Measurements from ENCODE around the gene DOCK10.

DOCK10 gene

DNA sequence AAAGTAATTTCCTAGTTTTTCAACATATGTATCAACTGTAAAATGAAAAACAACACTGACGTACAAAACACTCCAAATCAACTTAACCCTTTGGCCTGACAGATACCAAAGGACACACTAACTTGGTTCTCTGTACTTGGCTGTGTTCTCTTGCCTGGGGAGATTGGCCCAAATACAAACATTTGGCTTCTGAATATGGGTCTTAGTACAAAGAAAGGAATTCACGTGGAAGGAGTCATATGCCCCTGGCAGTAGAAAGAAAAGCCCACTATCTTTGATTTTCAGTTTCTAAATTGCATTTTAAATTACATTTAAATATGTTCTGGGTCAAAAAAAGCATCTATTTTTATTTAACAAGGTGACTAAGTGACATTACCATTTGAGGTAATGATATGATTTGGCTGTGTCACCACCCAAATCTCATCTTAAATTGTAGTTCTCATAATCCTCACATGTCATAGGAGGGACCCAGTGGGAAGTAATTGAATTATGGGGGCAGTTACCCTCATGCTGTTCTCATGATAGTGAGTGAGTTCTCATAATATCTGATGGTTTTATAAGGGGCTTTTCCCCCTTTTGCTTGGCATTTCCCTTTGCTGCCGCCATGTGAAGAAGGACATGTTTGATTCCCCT, 172.6 kb downstream of the DOCK10 start:
- DNase-seq: no peak

DNA sequence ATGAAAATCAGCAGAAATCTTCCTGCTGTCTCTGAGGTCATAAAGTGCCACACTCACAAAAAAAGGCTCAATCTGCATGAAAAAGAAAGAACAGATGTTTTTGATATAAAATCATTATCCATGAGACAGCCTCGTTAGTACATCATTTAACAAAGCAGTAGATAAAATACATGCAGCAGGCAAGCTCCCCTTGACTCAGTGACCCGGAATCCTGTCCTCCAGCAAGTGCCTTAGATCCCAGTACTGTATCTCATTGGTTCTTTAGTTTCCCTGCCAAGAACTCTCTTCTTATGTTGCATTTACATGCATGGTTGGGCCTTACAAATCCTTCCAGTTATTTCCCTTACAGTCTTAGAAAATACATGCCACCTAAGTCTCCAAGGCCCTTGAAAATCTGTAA, 177.3 kb downstream of the DOCK10 start:
- DNase-seq: no peak

DNA sequence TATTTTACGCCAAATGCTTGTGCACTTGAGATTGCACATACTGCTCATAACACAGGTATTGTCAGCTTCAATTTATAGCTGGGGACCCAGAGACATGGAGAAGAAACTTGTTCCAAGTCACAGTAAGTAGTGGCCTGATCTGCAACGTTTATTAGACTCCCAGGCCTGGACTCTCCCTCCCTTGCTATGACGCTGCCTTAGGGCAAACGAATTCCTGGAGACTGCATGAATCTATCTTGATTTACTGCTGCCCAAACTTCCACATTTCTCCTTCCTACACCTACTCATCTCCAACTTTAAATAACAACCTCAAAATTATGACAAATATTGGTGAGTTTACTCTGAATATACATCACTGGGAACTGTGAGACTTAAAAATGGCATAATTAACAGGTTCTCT, 181.0 kb downstream of the DOCK10 start:
- DNase-seq: no peak

DNA sequence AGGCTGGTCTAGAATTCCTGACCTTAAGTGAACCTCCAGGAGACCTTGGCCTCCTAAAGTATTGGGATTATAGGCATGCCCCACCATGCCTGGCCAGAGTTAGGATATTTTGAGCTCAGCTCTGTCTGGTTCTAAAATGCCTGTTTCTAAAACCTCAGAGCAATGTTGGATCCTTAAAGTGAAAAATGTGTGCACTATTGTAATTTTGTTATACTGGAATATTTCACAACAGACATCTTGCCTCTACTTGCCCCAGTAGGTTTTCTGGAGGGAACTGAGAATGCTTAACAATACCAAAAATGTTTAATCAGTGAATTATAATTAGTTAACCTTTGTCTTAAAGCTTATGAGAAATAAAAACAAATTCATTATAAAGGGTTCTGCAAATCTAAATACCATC, 181.5 kb downstream of the DOCK10 start:
- DNase-seq: no peak

DNA sequence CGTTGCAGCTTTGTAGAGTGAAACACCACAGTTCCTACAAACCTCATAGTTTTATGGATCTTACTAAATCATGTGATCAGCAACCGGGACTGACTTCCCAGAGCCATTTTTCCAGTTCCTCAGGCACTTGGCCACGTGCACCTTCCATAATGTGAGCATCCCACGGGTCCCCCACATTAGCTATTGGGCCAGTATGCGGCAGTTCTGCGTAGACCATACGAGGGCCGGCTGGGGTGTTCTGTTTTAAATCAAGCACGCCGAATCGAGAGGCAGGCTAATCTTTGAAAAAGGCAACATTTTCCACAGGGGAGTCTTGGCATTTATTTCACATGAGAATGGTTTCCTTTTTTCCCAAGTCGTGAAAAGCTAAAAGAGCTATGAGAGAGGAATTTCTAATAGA, 190.5 kb downstream of the DOCK10 start:
- DNase-seq: no peak

DNA sequence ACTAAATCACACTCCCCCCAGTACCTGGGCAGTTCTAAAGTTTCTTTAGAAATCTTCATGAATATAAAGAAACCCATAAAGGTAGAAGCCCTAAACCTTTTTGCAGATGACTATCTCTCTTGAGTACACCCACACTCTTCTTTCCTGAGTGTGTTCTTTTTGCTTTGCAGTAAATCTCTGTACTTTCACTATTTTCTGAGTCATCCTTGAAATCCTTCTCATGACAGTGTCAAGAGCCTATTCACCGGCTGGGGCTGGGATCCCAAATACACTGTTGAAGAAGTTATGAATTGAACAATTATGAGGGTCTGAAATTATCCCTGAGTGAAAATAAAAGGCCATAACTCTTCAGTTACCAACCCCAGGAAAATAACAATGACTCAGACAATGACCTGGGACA, 192.2 kb downstream of the DOCK10 start:
- DNase-seq: no peak

DNA sequence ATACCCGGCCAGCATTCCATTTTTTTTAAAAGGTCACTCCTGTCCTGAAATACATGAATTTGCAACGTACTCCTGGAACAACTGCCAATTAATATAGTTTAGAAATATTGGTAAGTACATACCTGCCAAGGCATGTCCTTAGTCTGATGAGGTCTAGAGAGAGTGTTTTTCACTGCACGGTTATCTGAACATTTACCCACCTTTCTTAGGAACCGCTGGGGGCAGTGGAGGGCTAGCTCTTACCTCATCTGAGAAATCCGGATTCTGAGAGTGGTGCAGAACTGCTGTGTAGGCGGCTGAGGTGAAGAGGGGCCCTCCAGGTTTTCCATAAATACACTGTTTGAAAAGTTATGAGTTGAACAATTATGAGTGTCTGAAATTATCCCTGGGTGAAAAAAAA, 193.0 kb downstream of the DOCK10 start:
- DNase-seq: peak; percentile 34

DNA sequence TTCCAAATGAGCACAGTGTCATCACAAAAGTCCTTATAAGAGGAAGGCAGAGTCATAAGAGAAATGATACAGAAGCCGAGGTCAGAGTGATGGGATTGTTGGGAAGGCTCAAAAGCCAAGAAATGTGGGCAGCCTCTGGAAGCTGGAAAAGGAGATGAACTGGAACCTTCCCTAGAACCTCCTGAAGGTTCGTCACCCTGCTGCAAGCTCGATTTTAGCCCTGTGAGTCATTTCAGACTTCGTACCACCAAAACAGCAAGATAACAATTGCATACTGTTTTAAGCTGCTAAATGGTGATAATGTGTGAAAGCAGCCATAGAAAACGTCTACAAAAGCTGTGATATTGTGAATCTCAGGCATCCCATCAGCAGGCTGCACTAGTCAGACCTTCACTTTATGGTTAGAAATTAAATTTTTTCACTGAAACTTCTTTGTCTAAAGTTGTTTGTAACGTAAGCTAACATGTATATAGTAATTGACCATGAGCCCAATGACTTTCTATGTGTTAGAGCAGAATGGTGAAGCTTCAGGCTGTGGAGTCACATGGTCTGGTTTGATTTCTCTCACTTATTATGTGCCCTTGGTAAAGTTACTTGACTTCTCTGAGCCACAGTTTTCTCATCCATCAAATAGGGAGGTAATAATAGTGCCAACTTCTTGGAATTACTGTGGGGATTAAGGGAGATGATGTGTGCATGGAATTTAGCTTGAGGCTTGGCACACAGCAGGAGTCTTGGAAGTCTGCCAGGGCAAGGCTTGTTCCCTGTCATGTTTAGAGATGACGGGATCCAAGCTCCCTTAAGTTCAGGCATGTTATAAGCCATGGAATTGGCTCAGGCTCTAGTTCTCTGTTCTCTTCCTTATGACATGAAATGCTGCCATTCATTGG, 194.1 kb downstream of the DOCK10 start:
- no peak for DNase-seq

DNA sequence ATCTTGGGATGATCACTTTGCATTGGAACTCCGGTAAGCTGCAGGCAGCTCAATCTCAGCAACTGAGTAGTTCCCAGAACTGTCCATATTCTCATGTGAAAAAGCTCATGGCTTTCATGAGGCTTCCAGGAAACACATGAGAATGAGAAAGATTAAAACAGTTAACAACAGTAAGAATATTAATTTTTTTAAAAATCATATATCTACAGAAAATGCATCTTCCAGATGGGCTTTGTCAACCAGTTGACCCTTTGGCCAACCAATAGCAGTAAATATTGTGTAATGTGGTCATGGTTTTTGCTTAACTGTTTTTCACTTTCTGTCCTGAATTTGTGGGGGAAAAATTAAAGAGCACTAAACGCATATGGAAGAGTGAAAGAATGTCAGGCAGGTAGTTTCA, 194.9 kb downstream of the DOCK10 start:
- no peak for DNase-seq

DNA sequence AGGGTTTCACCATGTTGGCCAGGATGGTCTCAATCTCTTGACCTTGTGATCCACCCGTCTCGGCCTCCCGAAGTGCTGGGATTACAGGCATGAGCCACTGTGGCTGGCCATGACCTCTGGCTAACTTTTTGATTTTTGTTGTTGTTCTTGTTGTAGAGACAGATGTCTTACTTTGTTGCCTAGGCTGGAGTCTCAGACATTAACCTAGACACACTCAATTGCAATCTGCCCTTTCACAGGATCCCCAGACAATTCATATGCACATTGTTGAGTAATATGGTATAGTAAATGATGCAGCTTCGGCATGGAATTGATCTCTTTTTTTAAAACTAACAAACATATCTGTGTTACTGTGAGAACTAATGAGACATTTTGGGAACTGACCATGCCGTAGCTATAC, 195.6 kb downstream of the DOCK10 start:
- no peak for DNase-seq

DNA sequence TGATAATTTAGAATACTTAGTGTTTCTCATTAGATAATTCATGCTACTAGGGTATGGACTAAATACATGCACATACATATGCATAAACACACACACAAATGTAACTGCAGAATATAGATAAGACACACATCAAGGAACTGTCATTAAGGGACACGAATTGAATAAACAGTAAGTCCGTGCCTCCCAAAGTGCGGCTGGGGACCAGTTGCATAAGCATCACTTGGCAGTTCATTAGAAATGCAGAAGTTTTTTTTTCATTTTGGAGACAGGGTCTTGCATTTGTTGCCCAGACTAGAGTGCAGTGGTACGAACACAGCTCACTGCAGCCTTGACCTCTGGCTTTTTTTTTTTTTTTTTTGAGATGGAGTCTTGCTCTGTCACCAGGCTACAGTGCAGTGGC, 196.1 kb downstream of the DOCK10 start:
- DNase-seq: no peak

DNA sequence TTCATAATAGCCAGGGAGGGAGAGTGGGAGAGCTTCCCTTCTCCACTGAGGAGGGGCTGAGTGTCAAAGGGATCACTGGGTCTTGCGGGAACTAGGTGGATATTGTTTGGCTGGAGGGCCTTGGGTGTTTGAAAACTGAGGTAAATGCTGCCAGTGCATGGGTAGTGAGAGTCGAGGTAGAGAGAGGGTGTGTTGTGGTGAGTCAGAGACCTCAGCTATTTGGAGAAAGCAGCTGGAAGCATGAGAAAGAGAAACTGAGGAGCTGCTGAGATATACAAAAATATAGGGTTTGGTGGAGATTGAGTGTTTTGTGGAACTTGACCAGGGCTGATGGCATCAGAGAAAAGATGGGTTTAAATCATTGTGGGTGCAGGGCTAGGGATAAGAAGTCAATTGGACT, 199.1 kb downstream of the DOCK10 start:
- no peak for DNase-seq

DNA sequence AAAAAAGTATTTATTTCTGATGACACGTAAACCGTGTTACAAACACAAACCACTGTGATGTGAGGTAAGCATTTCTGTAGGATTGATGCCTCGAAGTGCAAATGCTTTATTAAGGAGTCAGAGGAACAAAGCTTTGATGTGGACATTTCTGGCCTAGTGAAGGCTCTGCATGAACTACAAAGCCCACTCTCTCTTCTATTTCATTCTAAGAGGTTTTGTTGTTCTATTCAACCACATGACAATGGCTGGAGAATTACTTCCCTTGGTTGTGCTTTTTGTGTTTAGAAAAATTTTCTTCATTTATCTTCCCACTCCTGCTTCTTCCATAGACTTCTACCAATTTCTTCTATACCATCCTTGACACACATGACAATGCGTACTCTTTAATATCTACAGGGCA, 200.4 kb downstream of the DOCK10 start:
- DNase-seq: no peak

DNA sequence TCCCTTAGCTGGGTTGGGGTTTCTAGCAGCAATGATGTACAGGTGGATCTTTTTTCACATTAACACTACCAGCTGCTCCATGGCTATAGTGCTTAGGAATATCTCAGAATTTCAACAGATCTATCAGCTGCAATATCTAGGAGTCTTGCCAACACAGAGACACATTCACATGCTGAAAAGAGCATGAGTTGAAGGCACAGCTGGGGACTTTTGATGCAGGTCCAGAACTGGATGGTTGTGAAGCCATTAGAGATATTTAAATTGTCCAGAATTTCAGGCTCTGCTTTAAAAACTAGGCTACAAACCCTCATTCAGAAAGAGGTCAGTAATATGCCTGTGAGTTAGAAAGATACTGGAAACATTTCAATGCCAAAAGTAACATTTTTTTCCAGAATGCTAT, 203.9 kb downstream of the DOCK10 start:
- no peak for DNase-seq

DNA sequence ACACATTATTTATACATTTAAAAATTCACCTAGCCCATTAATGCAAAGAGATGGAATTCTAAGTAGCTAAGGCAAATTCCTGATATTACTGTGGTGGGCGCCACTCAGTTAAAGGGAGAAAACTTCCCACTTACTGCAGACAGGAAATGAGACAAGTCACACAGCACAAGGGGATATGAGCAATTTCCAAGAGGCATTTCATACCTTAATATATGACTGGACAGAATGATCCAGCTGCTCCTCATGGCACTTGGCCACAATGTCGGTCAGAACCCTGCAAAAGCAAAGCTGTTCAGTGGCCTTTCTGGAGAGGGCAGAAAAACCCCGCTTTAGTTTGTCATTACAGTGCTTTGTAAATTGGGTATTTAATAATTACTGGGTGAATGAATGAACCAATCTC, 204.7 kb downstream of the DOCK10 start:
- no peak for DNase-seq

DNA sequence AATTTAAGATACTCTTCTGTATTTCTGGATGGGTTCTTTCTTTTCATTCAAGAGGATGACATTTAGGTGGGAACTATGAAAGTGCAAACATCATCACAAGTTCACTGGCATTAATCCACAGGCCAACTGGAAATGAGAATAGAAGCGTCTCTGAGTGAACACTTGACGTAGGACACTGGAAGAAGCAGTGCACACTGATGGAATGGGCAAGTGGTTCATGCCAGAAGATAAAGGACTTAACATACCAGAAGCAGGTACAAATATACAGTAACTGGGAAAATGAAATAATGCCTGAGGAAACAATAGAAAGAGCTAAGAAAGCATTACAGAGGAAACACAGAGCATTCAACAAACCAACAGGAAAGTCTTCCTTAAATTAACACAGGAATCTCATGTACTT, 205.2 kb downstream of the DOCK10 start:
- no peak for DNase-seq

DNA sequence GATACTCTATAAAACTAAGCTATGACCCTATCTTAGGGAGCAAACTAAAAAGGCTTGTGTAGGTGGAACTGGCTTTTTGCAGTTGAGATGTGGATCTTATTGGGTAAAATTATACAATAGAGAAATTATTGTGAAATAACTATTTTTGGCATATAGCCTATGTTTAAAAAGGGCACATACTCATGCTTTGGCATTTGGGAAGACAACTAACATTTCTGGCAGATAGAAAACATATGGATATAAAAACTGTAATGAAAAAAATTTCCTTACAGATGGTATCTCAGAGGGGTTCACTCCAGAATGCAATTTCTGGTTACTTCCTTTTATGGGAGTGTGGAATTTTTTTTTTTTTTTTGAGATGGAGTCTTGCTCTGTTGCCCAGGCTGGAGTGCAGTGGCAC, 206.0 kb downstream of the DOCK10 start:
- DNase-seq: no peak

DNA sequence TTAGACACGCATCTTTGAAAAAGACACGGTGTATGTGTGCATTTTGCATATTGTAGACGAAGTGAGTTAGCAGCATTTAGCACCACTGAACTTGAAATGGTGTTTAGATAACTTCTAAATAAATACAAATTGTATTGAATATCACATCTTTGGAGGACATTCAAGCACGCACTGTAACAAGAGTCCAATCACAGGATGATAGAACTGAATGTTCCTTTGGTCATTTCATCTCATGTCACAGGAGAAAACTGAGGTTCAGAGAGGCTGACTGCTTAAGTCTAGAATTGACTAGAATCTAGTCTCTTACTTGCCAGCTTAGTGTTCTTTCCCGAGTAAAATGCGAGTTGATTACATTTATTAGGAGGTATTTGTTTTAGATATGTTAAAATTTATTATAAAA, 206.9 kb downstream of the DOCK10 start:
- no peak for DNase-seq

DNA sequence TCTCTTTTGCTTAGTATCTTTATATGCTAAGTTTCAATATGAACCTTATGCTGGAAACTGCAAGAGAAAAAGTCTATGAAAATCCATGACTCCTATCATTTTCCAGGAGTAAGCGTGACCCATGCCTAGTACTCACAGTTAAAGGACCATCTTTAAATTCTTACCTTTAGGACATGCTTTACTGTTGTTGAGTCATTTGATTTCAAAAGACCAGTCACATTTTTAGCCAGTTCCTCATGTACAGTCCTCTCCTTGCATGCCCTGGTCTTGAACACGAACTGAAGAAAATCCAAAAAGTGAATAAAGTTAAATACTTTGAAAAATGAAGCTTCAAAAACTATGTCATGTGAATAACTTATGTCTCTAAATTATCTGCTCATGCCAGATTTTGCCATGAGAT, 208.3 kb downstream of the DOCK10 start:
- DNase-seq: no peak

DNA sequence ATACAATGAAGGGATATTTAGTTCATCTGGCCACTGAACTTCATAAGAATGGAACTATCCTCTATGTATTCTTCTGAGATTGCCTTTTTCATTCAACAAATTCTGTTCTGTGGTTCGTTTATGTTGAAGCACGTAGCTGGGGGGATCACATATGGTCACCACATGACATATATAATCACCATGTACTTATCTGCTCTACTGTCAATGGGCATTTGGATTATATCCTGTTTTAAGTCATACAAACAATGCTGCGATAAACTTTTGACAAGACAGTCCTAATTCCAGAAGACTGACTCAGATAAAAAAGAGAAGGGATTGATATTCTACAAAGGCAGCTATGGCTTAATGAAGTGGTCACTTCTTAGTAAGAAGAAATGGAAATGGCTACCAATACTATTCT, 210.1 kb downstream of the DOCK10 start:
- no peak for DNase-seq

DNA sequence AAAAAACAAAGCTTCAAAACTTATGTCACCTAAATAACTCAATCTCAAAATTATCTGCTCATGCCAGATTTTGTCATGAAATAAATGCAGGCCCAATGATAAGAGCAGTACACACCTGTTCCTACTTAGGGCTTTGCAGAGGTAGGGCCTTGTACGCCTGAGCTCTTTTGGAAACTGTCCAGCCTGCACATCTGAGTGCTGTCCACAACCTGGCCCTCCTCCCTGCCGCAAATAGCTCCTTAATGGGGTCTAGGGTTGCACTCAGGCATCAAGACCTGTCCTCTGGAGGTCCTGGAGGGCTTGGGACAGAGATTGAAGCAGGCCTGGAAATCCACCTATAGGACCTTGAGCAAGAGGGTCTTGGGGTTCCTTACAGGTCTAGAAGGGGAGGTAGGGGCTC, 210.7 kb downstream of the DOCK10 start:
- DNase-seq: no peak

DNA sequence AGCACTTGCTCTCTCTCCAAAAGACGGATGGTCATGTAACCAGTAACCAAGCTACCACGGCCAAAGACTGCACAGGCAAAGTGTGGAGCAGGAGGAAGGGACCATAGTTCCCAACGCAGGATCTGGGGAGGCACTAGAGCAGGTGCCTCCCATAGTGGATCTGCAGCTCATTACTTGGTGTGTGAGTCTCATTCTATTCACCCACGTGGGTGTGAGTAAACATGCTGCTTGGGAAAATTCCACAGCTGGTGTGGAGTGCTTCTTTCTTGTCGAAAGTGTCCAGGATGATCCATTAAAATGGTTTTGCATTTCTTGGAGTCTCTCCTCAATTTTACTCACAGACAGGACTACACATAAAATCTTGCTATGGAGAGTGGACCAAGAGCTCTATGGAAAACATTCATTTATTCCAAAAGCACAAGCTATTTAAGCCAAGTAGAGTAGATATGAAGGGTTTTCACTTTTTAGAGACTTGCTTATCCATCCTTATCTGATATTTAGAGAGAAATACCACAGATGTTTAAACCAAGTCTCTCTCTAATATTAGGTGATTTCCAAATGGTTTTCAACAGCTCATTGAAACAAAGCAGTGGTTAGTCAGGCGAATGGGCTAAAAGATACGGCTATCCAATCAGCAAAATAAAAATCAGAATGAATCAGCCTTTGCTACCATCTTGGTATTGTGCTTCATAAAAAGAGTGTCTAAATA, 221.8 kb downstream of the DOCK10 start:
- DNase-seq: no peak

DNA sequence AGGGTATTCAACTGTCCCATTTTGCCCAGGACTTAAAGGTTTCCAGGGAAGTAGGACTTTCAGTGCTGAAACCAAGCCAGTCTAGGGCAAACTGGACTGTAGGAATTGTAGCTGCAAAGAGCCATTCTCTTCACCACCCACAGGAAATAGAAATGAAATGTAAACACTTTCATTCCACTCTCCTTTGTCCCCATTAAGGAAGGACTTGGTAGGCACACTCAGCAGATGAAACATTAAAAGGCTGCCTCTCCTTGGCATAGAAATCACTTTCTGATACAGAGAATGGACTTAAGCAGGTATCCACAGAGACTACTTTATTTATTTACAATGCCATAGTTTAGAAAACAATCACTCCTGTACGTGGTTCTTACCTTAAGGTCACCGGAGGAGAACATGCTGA, 223.2 kb downstream of the DOCK10 start:
- DNase-seq: no peak

DNA sequence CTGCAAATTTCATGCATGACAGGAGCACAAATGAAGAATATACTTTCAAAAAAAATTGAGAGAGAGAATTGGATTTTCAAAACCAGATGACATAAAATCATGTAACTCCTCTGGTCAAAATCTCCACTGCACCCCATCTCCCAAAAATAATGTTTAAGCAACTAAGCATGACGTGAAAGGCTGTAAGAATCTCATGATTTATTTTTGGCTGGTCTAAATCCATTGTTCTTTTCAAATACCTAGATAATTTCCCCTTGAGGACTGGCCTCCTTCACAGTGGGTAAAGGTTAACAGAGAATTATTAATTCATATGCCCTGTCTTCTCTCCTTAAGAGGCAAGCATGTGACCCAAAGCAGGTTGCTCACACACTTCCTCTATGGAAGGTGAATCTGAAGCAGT, 224.6 kb downstream of the DOCK10 start:
- no peak for DNase-seq
